Ascending aorta (tissue), 2 donors: ENCODE measurements around the gene C1orf21. TPM values are rescaled to one million over a fixed set of nuclear protein-coding genes. Genes with fewer than 3 reads are reported as not detected.

ENCODE experiments used
- DNase-seq, 2 donors: peaks; one replicate each; pipeline ENCODE4 v3.0.0-alpha.2; 2019; ENCODE audit warnings: low spot score in 2 of 2
- H3K27ac ChIP-seq, 2 donors: fragments of 200-600 bp; sonication (generic); one replicate each; pipeline ENCODE4 v1.5.1; 2016 to 2017; ENCODE audit warnings: mild to moderate bottlenecking in 1 of 2
- H3K27me3 ChIP-seq: fragments of 200-600 bp; sonication (generic); one replicate; pipeline ENCODE4 v1.5.1; 2017
- H3K36me3 ChIP-seq, 2 donors: fragments of 200-600 bp; sonication (generic); one replicate each; pipeline ENCODE4 v1.5.1; 2016
- H3K4me1 ChIP-seq, 2 donors: fragments of 200-600 bp; sonication (generic); one replicate each; pipeline ENCODE4 v1.5.1; 2016 to 2017; ENCODE audit warnings: mild to moderate bottlenecking in 1 of 2
- H3K4me3 ChIP-seq, 2 donors: fragments of 200-600 bp; sonication (generic); one replicate each; pipeline ENCODE4 v1.5.1; 2016 to 2017; ENCODE audit warnings: mild to moderate bottlenecking in 1 of 2
- H3K9me3 ChIP-seq, 2 donors: fragments of 200-600 bp; sonication (generic); one replicate each; pipeline ENCODE4 v1.5.1; 2016
- CTCF ChIP-seq, 3 experiments: fragments of 200-600 bp in 2 of 3; fragments of 450-650 bp in 1 of 3; sonication (generic) in 2 of 3; IDR thresholded peaks; one replicate each; pipeline ENCODE4 v1.5.1; 2016 to 2019; ENCODE audit warnings: antibody characterized with exemption in 3 of 3, mild to moderate bottlenecking in 1 of 3, moderate library complexity in 1 of 3
- intact Hi-C: fragments of 100-400 bp; cut with DNase I; formaldehyde crosslinking; loops from one replicate; pipeline ENCODE4 v1.15.1; 2023
- total RNA-seq: library from RNA; depleted of rRNA; stranded (reverse); fragments of >200 nt; gene quantifications from one replicate; pipeline ENCODE4 v1.1.0, GENCODE V29; 2016

C1orf21 gene
- total RNA-seq, 1 donor from 2014 or later = 21.8 TPM

DNA sequence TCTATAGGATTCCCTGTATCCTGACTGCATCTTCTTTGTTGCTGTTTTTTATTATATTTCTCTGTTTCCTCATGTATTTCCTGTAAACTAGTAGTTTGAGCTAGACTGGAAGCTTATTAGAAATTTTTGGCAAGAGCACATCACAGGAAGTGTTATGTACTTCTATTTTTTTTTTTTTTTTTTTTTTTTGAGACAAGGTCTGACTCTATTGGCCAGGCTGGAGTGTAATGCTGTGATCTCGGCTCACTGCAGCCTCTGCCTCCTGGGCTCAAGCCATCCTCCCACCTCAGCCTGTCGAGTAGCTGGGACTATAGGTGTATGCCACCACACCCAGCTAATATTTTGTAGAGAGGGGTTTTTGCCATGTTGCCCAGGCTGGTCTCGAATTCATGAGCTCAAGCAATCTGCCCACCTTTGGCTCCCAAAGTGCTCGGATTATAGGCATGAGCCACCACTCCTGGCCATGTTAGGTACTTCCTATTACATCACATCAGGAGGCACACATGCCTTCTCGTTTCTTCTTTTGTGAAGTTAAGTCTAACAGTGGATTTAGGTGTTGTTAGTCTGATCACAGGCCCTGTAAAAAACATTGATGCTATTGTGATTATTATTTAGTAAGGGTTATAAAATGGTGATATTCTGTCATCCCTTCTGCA lies 12.5 kb downstream of the C1orf21 start:
- DNase-seq = no peak
- H3K4me1 ChIP-seq = no peaks in the 10 kb centered on the region
- no peaks in the 10 kb centered on the region for H3K36me3 ChIP-seq
- H3K27ac ChIP-seq = no peak overlapping the region
- intact Hi-C loops = no loop called here
- no peak overlapping the region for H3K4me3 ChIP-seq
- TF ChIP-seq CTCF (IDR thresholded peaks at IDR 0.05) = no peak
- H3K9me3 ChIP-seq = no peaks in the 10 kb centered on the region
- no peaks in the 10 kb centered on the region for H3K27me3 ChIP-seq

GRCh38 chr1:184403961-184404726 lies 17.3 kb downstream of the C1orf21 start:
- no peak overlapping the region for H3K27ac ChIP-seq
- H3K4me1 ChIP-seq = no peaks in the 10 kb centered on the region
- no peaks in the 10 kb centered on the region for H3K27me3 ChIP-seq
- intact Hi-C loops = no loop called here
- DNase-seq = no peak
- no peak for TF ChIP-seq CTCF (IDR thresholded peaks at IDR 0.05)
- no peak overlapping the region for H3K4me3 ChIP-seq
- H3K9me3 ChIP-seq = no peaks in the 10 kb centered on the region
- no peaks in the 10 kb centered on the region for H3K36me3 ChIP-seq

- H3K27ac ChIP-seq = no peak overlapping the region
- no peak for TF ChIP-seq CTCF (IDR thresholded peaks at IDR 0.05)
- no peak overlapping the region for H3K4me3 ChIP-seq
- H3K36me3 ChIP-seq = no peaks in the 10 kb centered on the region
- H3K9me3 ChIP-seq = no peaks in the 10 kb centered on the region
- no peak for DNase-seq
- H3K27me3 ChIP-seq = no peaks in the 10 kb centered on the region
- H3K4me1 ChIP-seq = no peaks in the 10 kb centered on the region
- intact Hi-C loops = no loop called here
Observed at GRCh38 chr1:184404727-184405027, 17.8 kb downstream of the C1orf21 start.

GRCh38 chr1:184405094-184405800 lies 18.4 kb downstream of the C1orf21 start:
- intact Hi-C loops = no loop called here
- H3K27me3 ChIP-seq = no peaks in the 10 kb centered on the region
- no peaks in the 10 kb centered on the region for H3K9me3 ChIP-seq
- H3K4me3 ChIP-seq = no peak overlapping the region
- H3K4me1 ChIP-seq = no peaks in the 10 kb centered on the region
- H3K27ac ChIP-seq = no peak overlapping the region
- DNase-seq = no peak
- no peak for TF ChIP-seq CTCF (IDR thresholded peaks at IDR 0.05)
- H3K36me3 ChIP-seq = no peaks in the 10 kb centered on the region

DNA sequence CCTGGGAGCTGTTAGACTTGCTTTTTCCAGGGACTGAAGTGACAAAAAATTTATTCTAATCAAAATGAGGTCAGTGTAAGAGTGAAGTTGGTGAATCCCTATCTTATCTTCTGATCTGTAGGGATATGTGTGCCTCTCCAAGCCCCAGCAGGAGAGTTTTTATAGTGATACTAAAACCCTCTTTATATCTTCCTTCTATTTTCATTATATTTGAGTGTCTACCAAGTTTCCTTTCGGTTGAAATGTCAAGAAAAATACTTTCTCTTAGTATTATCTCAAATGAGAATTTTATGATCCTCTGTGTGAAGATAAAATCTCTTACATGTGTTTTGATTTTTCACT lies 18.9 kb downstream of the C1orf21 start:
- H3K4me1 ChIP-seq = no peaks in the 10 kb centered on the region
- H3K9me3 ChIP-seq = no peaks in the 10 kb centered on the region
- H3K36me3 ChIP-seq = no peaks in the 10 kb centered on the region
- no peak overlapping the region for H3K4me3 ChIP-seq
- no peak overlapping the region for H3K27ac ChIP-seq
- no peaks in the 10 kb centered on the region for H3K27me3 ChIP-seq
- DNase-seq = no peak
- intact Hi-C loops = no loop called here
- no peak for TF ChIP-seq CTCF (IDR thresholded peaks at IDR 0.05)
